ENCODE measurements around the gene PRM1.

PRM1 gene

DNA sequence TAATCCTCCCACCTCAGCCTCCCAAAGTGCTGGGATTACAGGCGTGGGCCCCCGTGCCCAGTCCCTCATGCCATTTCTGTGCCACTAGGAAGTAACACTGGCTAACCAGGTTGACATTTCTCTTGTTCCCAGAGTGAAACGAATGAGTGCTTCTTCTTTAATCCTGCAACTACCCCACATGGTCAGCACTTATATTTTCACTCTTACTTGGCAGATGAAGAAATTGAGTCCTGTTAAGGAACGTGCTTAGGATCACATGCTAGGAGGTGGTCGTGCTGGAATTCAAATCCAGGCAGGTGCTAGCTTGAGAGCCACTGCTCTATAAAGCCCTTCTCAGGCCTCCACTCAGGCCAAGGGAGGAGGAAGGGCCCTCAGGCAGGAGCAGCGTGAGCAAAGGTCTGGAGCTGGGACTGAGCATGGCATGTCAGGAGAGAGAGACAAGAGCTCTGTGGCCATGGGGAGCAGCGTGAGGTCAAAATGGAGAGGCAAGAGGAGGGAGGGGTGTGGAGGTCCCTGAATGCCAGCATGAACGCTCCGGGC lies 45.7 kb upstream of the PRM1 start:
- TF ChIP-seq, protein P1, sequence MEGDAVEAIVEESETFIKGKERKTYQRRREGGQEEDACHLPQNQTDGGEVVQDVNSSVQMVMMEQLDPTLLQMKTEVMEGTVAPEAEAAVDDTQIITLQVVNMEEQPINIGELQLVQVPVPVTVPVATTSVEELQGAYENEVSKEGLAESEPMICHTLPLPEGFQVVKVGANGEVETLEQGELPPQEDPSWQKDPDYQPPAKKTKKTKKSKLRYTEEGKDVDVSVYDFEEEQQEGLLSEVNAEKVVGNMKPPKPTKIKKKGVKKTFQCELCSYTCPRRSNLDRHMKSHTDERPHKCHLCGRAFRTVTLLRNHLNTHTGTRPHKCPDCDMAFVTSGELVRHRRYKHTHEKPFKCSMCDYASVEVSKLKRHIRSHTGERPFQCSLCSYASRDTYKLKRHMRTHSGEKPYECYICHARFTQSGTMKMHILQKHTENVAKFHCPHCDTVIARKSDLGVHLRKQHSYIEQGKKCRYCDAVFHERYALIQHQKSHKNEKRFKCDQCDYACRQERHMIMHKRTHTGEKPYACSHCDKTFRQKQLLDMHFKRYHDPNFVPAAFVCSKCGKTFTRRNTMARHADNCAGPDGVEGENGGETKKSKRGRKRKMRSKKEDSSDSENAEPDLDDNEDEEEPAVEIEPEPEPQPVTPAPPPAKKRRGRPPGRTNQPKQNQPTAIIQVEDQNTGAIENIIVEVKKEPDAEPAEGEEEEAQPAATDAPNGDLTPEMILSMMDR (conservative IDR thresholded peaks at IDR 0.05; ENCODE audit: low read length): no peak
- H3K4me3 ChIP-seq (ENCODE audit: low read length): no peak overlapping the region
- DNase-seq (ENCODE audit: low read depth): no peak

DNA sequence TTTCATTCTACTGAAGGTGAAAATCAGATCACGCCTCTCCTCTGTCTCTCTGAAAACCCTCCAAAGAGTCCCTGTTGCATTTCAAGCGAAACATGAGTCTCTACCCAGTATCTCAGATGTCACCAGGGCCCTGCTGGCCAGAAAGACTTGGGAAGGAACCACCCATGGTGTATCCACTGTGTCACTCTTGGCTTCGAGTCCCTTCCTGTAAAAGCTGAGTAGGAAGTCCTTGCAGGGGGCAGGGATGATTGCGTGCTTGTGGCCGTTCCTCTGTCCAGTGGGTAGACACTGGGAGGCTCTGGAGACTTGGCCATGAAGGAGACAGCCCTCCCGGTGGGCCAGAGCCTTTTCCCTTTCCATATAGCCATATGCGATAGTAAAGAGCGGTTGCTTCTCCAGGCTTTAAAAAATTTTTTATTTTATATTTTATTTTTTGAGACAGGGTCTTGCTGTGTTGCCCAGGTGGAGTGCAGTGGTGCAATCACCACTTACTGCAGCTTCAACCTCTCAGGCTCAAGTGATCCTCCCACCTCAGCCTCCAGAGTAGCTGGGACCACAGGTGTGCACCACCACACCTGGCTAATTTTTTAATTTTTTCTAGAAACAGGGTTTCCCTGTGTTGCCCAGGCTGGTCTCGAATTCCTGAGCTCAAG lies 45.1 kb upstream of the PRM1 start:
- DNase-seq (ENCODE audit: low read depth): peak; percentile 26
- TF ChIP-seq, protein P1 (conservative IDR thresholded peaks at IDR 0.05; ENCODE audit: low read length): no peak
- H3K4me3 ChIP-seq (ENCODE audit: low read length): no peak overlapping the region

- DNase-seq (ENCODE audit: low read depth): no peak
- TF ChIP-seq, protein P1 (conservative IDR thresholded peaks at IDR 0.05; ENCODE audit: low read length): no peak
- no peak overlapping the region for H3K4me3 ChIP-seq (ENCODE audit: low read length)
Observed at GRCh38 chr16:11325404-11326083, 44.4 kb upstream of the PRM1 start.

DNA sequence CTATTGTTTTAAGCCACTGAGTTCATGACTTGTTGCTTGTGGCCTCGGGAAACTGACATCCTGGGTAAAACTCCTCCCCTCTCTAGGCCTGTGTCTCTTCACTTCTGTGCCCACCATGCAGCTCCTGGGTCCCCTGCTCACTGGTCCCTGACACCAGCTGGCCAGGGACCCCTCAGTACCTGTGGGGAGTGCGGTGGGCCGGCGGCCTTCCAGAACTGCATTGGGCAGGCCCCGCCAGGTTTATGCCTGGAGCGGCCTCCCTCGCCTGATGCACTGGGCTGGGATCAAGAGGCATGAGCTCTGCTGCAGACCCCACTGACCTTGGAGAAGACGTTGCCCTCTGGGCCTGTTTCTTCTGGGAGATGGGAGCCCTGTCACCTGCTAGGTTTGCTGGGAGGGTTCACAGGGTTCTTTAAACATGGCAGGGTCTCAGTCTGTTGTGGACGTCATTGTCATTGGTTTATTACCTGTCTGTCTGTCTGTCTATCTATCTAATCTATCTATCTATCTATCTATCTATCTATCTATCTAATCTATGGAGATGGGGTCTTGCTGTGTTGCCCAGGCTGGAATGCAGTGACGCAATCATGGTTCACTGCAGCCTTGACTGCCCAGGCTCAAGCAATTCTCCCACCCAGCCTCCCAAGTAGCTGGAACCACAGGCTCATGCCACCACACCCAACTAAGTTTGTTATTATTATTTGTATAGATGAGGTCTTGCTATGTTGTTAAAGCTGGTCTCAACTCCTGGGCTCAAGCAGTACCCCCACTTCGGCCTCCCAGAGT lies 42.6 kb upstream of the PRM1 start:
- TF ChIP-seq, protein P1 (conservative IDR thresholded peaks at IDR 0.05; ENCODE audit: low read length): no peak

GRCh38 chr16:11322823-11323222 lies 41.7 kb upstream of the PRM1 start:
- DNase-seq (ENCODE audit: low read depth): no peak
- TF ChIP-seq, protein P1 (conservative IDR thresholded peaks at IDR 0.05; ENCODE audit: low read length): no peak
- H3K4me3 ChIP-seq (ENCODE audit: low read length): no peak overlapping the region

More for the DNA sequence above, 42.6 kb upstream of the PRM1 start:
- H3K4me3 ChIP-seq (ENCODE audit: low read length): no peak overlapping the region
- no peak for DNase-seq (ENCODE audit: low read depth)

DNA sequence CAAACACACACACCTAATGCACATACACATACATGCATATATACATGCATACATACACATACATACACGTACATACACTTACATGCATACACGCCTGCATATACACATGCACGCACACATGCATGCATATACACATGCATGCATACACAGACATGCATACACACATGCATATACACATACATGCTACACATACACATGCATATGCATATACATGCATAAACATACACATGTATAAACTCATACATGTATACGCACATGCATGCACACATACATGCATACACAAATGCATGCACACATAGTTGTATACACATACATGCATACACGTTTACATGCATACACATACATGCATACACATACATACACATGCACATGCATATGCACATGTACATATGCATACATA lies 40.5 kb upstream of the PRM1 start:
- TF ChIP-seq, protein P1 (conservative IDR thresholded peaks at IDR 0.05; ENCODE audit: low read length): no peak
- no peak overlapping the region for H3K4me3 ChIP-seq (ENCODE audit: low read length)
- no peak for DNase-seq (ENCODE audit: low read depth)
